ENCODE results near the gene CAMTA1.
"Not testable (repeated sequence)": the region's sequence is repeated elsewhere in the genome, so short reads cannot be mapped to it uniquely, and the experiment has no call there.

The CAMTA1 gene

DNA sequence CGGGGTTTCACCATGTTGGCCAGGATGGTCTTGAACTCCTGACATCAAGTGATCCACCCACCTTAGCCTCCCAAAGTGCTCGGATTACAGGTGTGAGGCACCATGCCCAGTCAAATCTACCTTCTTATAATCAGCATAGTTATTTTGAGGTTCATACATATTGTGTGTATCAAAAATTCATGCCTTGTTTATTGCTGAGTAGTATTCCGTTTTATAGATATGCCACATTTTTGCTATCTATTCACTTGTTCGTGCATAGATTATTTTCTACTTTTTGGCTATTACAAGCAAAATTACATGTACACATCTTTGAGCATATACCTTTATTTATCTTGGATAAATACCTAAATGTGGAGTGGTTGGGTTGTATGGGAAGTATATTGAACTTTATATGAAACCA lies 344.9 kb downstream of the CAMTA1 start:
- DNase-seq (ENCODE audit: low spot score): no peak
- H3K27ac ChIP-seq: no peak overlapping the region
- POLR2A ChIA-PET (ENCODE audit: low non-redundant PET): no interaction called here
- TF ChIP-seq, protein P1, sequence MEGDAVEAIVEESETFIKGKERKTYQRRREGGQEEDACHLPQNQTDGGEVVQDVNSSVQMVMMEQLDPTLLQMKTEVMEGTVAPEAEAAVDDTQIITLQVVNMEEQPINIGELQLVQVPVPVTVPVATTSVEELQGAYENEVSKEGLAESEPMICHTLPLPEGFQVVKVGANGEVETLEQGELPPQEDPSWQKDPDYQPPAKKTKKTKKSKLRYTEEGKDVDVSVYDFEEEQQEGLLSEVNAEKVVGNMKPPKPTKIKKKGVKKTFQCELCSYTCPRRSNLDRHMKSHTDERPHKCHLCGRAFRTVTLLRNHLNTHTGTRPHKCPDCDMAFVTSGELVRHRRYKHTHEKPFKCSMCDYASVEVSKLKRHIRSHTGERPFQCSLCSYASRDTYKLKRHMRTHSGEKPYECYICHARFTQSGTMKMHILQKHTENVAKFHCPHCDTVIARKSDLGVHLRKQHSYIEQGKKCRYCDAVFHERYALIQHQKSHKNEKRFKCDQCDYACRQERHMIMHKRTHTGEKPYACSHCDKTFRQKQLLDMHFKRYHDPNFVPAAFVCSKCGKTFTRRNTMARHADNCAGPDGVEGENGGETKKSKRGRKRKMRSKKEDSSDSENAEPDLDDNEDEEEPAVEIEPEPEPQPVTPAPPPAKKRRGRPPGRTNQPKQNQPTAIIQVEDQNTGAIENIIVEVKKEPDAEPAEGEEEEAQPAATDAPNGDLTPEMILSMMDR (conservative IDR thresholded peaks at IDR 0.05; ENCODE audit: low read depth): no peak
- CTCF ChIA-PET: no interaction called here

DNA sequence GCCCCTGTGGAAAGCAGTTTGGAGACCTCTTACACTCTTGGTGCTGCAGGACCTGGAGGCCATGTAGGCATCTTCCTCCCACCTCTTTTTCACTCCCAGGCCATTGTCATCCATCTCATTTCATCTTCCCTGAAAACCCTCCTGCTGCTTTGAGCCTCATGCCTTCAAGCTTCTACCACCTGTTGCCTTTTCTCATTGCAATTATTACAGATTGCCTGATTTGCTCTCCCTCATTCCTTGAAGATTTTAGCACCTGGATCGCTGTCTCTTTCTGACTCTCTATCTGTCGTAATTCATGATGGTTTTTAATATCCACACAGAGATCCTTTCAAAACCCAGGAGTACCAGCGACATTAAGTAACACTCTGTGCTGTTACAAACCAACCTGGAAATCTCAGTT lies 350.2 kb downstream of the CAMTA1 start:
- ChIA-PET POLR2A (ENCODE audit: low non-redundant PET) (no interaction called here), CTCF (interaction anchor here (0.7 kb wide), 1 partner anchor 393 kb away, joined by 3 read pairs; no protein-coding TSS in a partner anchor)
- TF ChIP-seq, protein P1 (conservative IDR thresholded peaks at IDR 0.05; ENCODE audit: low read depth): no peak
- no peak for DNase-seq (ENCODE audit: low spot score)
- H3K27ac ChIP-seq: no peak overlapping the region

DNA sequence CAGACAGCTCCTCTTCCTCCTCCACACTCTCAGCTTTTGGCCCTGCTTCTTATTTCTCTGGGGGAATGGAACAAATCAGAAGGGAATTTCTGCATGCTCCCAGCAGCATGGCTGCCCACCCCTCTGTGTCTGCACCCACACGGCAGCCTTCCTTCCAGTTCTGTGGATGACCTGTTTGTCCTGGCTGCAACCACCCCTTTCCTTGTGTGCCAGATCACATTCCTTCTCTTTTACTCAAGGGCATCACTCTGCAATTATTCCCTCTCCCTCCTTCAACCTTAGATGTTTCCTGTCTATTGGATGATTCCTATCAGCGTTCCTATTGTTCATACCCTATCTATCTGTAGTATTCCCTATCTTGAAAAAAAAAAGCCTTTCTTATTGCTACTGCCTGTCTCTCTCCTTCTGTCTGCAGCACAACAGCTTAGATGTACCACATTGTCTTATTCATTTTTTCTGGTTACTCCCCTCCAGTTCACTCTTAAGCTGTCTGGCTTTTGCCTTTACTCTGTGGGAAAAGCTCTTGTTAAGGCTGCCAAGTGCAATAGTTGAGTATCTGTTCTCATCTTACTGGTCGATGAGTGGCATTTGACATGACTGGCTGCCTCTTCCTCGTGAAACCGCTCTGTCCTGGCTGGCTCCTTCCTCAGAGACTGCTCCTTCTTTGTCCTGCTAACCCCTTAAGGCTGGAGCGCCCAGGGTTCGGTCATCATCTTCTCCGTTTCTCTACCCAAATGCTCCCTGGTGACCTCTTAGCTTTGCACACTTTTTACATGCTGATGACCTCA lies 351.1 kb downstream of the CAMTA1 start:
- H3K27ac ChIP-seq: no peak overlapping the region

DNA sequence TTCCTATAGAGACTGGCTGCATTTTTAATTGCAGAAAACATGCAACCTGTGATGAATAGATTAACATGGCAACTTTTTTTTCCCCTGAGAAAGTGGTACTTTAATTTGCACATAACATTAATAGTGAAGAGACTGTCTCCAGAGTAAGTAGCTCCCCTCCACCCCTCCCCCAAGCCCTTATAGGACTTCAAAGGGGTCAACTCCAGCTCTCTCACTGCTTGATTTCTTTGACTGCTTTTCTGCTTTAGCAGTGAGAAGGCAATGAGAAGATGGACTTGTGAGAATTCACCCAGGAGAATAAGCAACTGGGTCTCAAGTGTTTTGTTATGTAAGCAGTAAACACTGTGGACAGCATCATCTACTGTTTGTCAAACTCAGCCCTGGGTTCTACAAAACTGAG lies 355.0 kb downstream of the CAMTA1 start:
- CTCF ChIA-PET: interaction anchor here (0.7 kb wide), 1 partner anchor 113 kb away, joined by 3 read pairs; no protein-coding TSS in a partner anchor
- H3K27ac ChIP-seq: no peak overlapping the region
- no peak for DNase-seq (ENCODE audit: low spot score)
- POLR2A ChIA-PET (ENCODE audit: low non-redundant PET): no interaction called here
- TF ChIP-seq, protein P1 (conservative IDR thresholded peaks at IDR 0.05; ENCODE audit: low read depth): no peak

More for the DNA sequence above, 351.1 kb downstream of the CAMTA1 start:
- POLR2A ChIA-PET (ENCODE audit: low non-redundant PET): no interaction called here
- DNase-seq (ENCODE audit: low spot score): no peak
- TF ChIP-seq, protein P1 (conservative IDR thresholded peaks at IDR 0.05; ENCODE audit: low read depth): no peak
- CTCF ChIA-PET: interaction anchor here (0.7 kb wide), 2 partner anchors 91 to 392 kb away, joined by 3 to 4 read pairs; no protein-coding TSS in a partner anchor

DNA sequence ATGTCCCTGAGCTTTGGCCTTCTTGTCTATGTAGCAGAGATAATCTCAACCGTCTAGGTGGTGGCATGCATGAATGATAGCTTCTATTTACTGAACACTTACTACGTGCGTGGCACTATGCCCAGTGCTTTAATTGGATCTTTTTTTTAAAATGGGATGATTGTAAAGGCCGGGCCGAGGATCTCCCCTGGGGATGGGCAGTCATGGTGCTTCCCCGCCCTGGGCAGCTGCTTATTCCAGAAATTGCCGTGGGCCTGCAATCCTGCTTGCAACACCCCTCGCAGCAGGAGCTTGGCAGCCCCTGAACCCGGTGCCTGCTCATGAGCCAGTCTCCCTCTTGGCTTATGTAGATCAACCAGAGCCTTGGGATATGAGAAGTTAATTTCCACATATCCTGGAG lies 360.7 kb downstream of the CAMTA1 start:
- DNase-seq (ENCODE audit: low spot score): no peak

DNA sequence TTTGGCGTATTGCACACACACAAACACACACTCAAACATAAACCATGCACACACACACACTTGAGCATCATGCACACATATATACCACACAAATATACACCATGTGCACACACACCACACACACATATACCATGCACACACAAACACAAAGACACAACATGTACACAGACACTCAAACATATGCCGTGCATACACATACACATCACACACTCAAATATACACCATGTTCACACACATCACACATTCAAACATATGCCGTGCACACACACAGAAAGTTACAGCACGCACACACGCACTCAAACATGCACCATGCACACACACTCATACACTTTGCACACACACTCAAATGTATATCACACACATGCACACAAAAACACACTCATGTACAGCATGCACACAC lies 361.5 kb downstream of the CAMTA1 start:
- no peak overlapping the region for H3K27ac ChIP-seq
- POLR2A ChIA-PET (ENCODE audit: low non-redundant PET): no interaction called here
- CTCF ChIA-PET: no interaction called here
- TF ChIP-seq, protein P1 (conservative IDR thresholded peaks at IDR 0.05; ENCODE audit: low read depth): no peak
- DNase-seq (ENCODE audit: low spot score): no peak

More for the DNA sequence above, 360.7 kb downstream of the CAMTA1 start:
- ChIA-PET CTCF (no interaction called here), POLR2A (ENCODE audit: low non-redundant PET) (no interaction called here)
- H3K27ac ChIP-seq: no peak overlapping the region
- TF ChIP-seq, protein P1 (conservative IDR thresholded peaks at IDR 0.05; ENCODE audit: low read depth): no peak

DNA sequence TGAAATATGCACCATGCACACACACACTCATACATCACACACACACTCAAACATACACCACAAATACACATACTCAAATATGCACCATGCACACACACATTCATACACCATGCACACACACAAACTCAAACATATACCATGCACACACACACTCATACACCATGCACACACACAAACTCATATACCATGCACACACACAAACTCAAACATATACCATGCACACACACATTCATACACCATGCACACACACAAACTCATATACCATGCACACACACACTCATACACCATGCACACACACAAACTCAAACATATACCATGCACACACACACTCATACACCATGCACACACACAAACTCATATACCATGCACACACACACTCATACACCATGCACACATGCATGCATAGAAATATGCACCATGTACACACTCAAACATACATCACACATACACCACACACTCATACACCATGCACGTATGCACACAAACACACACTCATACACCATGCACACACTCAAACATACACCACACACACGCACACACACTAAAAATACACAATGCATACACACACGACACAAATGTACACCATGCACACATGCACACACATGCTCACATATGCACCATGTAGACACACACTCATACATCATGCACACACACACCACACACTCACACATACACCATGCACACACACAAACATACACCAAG lies 362.5 kb downstream of the CAMTA1 start:
- POLR2A ChIA-PET (ENCODE audit: low non-redundant PET); DNase-seq (ENCODE audit: low spot score); H3K27ac ChIP-seq; CTCF ChIA-PET: not testable (repeated sequence)
